ENCODE measurements around the gene RAC2.

GRCh38 chr22:37181681-37182080, 62.4 kb downstream of the RAC2 start:
- TF ChIP-seq EZH2 (optimal IDR thresholded peaks at IDR 0.05; ENCODE audit: low read depth, low read length): no peak
- no peak for TF ChIP-seq CTCF (IDR thresholded peaks at IDR 0.05; ENCODE audit: low read length)
- TF ChIP-seq EZH2phosphoT487 (IDR thresholded peaks at IDR 0.05; ENCODE audit: low read length): no peak

All from MM.1S (cell line).